PC-9 (cell line): ENCODE measurements around the gene PMPCA. TPM values are rescaled to one million over a fixed set of nuclear protein-coding genes. Genes with fewer than 3 reads are reported as not detected.

Experiments used
- BruUV-seq: library from RNA; stranded (reverse); fragments of 400-500 nt; replicated peaks from 2 replicates; lab custom pipeline; 2021; lab: Mats Ljungman, UMichigan
- CTCF ChIA-PET: fragments of 300-600 bp; sonication (Branson Sonifier 250); formaldehyde crosslinking; loops from one replicate; lab custom pipeline; 2022; ENCODE audit warnings: antibody characterized with exemption; lab: Charles Lee
- POLR2A ChIA-PET: fragments of 300-600 bp; sonication (Branson Sonifier 250); formaldehyde crosslinking; loops from one replicate; lab custom pipeline; 2022; ENCODE audit warnings: antibody characterized with exemption; ENCODE audit not compliant: unreplicated experiment; lab: Charles Lee
- DNase-seq, 2 experiments: peaks; one replicate each; pipeline versions ENCODE4 v3.0.0 to v3.0.0-alpha.2; 2015 to 2022; ENCODE audit warnings: mixed read lengths in 1 of 2
- H2AFZ ChIP-seq: fragments of 200-600 bp; sonication (generic); 2 replicates; pipeline ENCODE4 v1.8.1; 2017; ENCODE audit warnings: antibody characterized with exemption
- H3F3A ChIP-seq: fragments of 200-600 bp; sonication (generic); 2 replicates; pipeline ENCODE4 v1.8.1; 2017; ENCODE audit warnings: antibody characterized with exemption, mild to moderate bottlenecking, low read depth; ENCODE audit not compliant: insufficient read depth
- H3K27ac ChIP-seq: fragments of 200-600 bp; sonication (generic); 2 replicates; pipeline ENCODE4 v1.6.1; 2016; ENCODE audit warnings: mixed run types
- H3K27me3 ChIP-seq: fragments of 200-600 bp; sonication (generic); 2 replicates; pipeline ENCODE4 v1.6.1; 2016; ENCODE audit warnings: low read depth, mixed run types; ENCODE audit not compliant: insufficient read depth
- H3K36me3 ChIP-seq: fragments of 200-600 bp; sonication (generic); 2 replicates; pipeline ENCODE4 v1.6.1; 2016; ENCODE audit warnings: low read depth, mixed run types
- H3K4me1 ChIP-seq: fragments of 200-600 bp; sonication (generic); replicated peaks from 2 replicates; pipeline ENCODE4 v1.6.1; 2016; ENCODE audit warnings: mixed run types; ENCODE audit not compliant: insufficient read depth
- H3K4me2 ChIP-seq: fragments of 200-600 bp; sonication (generic); 2 replicates; pipeline ENCODE4 v1.6.1; 2017; ENCODE audit warnings: mixed run types
- H3K4me3 ChIP-seq: fragments of 200-600 bp; sonication (generic); 2 replicates; pipeline ENCODE4 v1.6.1; 2016; ENCODE audit warnings: mixed run types
- H3K79me2 ChIP-seq: fragments of 200-600 bp; sonication (generic); 2 replicates; pipeline ENCODE4 v1.6.1; 2017; ENCODE audit warnings: low read depth, mixed run types
- H3K9me2 ChIP-seq: fragments of 200-600 bp; sonication (generic); 2 replicates; pipeline ENCODE4 v1.8.1; 2017; ENCODE audit warnings: mild to moderate bottlenecking; ENCODE audit not compliant: insufficient read depth
- H3K9me3 ChIP-seq: fragments of 200-600 bp; sonication (generic); 2 replicates; pipeline ENCODE4 v1.8.1; 2016; ENCODE audit warnings: low read depth; ENCODE audit not compliant: insufficient read depth
- H4K20me1 ChIP-seq: fragments of 200-600 bp; sonication (generic); 2 replicates; pipeline ENCODE4 v1.8.1; 2017; ENCODE audit not compliant: insufficient read depth
- EZH2 ChIP-seq: fragments of 200-600 bp; sonication (generic); IDR thresholded peaks from 2 replicates; pipeline ENCODE4 v1.8.0; 2017; ENCODE audit warnings: antibody characterized with exemption, low read depth
- intact Hi-C: fragments of 100-400 bp; cut with micrococcal nuclease; formaldehyde crosslinking; loops from one replicate; pipeline ENCODE4 v1.10.0; 2022; ENCODE audit not compliant: unreplicated experiment
- total RNA-seq: library from RNA; stranded (reverse); gene quantifications from 2 replicates; pipeline ENCODE4 v1.2.3, GENCODE V29; 2021
- TF ChIP-seq, protein P1 (sequence below): fragments of 200-600 bp; sonication (generic); conservative IDR thresholded peaks from 2 replicates; pipeline ENCODE4 v1.6.1; 2017; ENCODE audit warnings: mixed run types, antibody characterized with exemption, mild to moderate bottlenecking, moderate library complexity

PMPCA gene
- total RNA-seq, 1 experiment from 2014 or later = 78.1 TPM

DNA sequence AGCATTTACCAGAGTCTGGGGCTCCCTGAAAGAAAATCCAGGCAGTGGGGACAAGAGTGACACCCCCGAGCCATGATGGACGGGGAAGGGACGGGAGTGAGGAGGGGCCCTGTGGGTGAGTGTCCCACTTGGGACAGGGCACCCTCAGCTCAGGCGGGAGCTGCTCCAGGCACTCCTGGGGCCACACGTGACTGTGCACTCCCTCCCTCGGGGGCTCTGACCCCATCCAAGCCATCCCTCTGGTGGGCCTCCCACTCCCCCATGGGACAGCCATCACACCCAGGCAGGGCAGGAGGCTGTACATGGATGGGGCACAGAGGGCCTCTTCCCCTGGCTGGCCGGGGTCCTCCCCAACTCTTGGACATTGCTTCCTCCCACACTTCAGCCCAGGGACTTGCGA is 34.0 kb upstream of the PMPCA start:
- intact Hi-C loops = no loop called here
- Histone ChIP-seq H3K4me2 (no peak overlapping the region), H4K20me1 (no peaks in the 10 kb centered on the region), H3K27me3 (no peaks in the 10 kb centered on the region), H3K27ac (no peak overlapping the region), H3K4me1 (peaks cover 25% of the 10 kb centered on the region), H3F3A (peaks cover 11% of the 10 kb centered on the region; the same call in 1 of the 2 replicates), H3K36me3 (no peaks in the 10 kb centered on the region), H3K9me3 (no peaks in the 10 kb centered on the region), H2AFZ (no peak overlapping the region), H3K79me2 (no peaks in the 10 kb centered on the region), H3K9me2 (no peaks in the 10 kb centered on the region), H3K4me3 (no peak overlapping the region)
- no peak for TF ChIP-seq EZH2
- TF ChIP-seq, protein P1, sequence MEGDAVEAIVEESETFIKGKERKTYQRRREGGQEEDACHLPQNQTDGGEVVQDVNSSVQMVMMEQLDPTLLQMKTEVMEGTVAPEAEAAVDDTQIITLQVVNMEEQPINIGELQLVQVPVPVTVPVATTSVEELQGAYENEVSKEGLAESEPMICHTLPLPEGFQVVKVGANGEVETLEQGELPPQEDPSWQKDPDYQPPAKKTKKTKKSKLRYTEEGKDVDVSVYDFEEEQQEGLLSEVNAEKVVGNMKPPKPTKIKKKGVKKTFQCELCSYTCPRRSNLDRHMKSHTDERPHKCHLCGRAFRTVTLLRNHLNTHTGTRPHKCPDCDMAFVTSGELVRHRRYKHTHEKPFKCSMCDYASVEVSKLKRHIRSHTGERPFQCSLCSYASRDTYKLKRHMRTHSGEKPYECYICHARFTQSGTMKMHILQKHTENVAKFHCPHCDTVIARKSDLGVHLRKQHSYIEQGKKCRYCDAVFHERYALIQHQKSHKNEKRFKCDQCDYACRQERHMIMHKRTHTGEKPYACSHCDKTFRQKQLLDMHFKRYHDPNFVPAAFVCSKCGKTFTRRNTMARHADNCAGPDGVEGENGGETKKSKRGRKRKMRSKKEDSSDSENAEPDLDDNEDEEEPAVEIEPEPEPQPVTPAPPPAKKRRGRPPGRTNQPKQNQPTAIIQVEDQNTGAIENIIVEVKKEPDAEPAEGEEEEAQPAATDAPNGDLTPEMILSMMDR = no peak
- no peak for DNase-seq
- CTCF ChIA-PET = no interaction called here
- BruUV-seq = no TSS peak
- POLR2A ChIA-PET = no interaction called here

- POLR2A ChIA-PET = no interaction called here
- Histone ChIP-seq H3F3A (peaks cover 11% of the 10 kb centered on the region; the same call in 1 of the 2 replicates), H3K36me3 (no peaks in the 10 kb centered on the region)
Observed at GRCh38 chr9:136377341-136378169, 32.9 kb upstream of the PMPCA start.

GRCh38 chr9:136378170-136379002 is 32.1 kb upstream of the PMPCA start:
- H2AFZ ChIP-seq = no peak overlapping the region
- H3K9me3 ChIP-seq = no peaks in the 10 kb centered on the region
- H3K36me3 ChIP-seq = no peaks in the 10 kb centered on the region
- ChIA-PET CTCF (no interaction called here), POLR2A (no interaction called here)
- no peak overlapping the region for H3K4me3 ChIP-seq
- peaks cover 8% of the 10 kb centered on the region for H3K4me1 ChIP-seq
- H3K4me2 ChIP-seq = no peak overlapping the region
- intact Hi-C loops = no loop called here
- peaks cover 3% of the 10 kb centered on the region; the same call in 1 of the 2 replicates for H3F3A ChIP-seq
- no peak for DNase-seq
- H3K9me2 ChIP-seq = no peaks in the 10 kb centered on the region
- BruUV-seq = no TSS peak
- H3K27me3 ChIP-seq = no peaks in the 10 kb centered on the region
- H3K27ac ChIP-seq = no peak overlapping the region
- TF ChIP-seq EZH2 = no peak
- TF ChIP-seq, protein P1 = no peak
- no peaks in the 10 kb centered on the region; the same call in 1 of the 2 replicates for H4K20me1 ChIP-seq
- H3K79me2 ChIP-seq = no peaks in the 10 kb centered on the region

More at GRCh38 chr9:136377341-136378169, 32.9 kb upstream of the PMPCA start:
- Histone ChIP-seq H3K4me2 (no peak overlapping the region), H3K9me3 (no peaks in the 10 kb centered on the region), H3K4me1 (peaks cover 16% of the 10 kb centered on the region), H3K9me2 (no peaks in the 10 kb centered on the region), H3K79me2 (no peaks in the 10 kb centered on the region), H3K27ac (no peak overlapping the region), H2AFZ (no peak overlapping the region), H4K20me1 (no peaks in the 10 kb centered on the region; the same call in 1 of the 2 replicates), H3K4me3 (no peak overlapping the region), H3K27me3 (no peaks in the 10 kb centered on the region)
- no peak for DNase-seq
- no peak for TF ChIP-seq EZH2
- TF ChIP-seq, protein P1 = no peak
- BruUV-seq = no TSS peak
- intact Hi-C loops = no loop called here
- CTCF ChIA-PET = no interaction called here
